ENCODE data around the gene COL8A1. TPM values are rescaled to one million over a fixed set of nuclear protein-coding genes. Genes with fewer than 3 reads are reported as not detected.

The COL8A1 gene
- total and polyA plus RNA-seq, 2 donors (not counting 1 experiment from before 2014, with no cell fraction given) = 0.12 TPM; not detected in 1

GRCh38 chr3:99724276-99724675, 85.9 kb downstream of the COL8A1 start:
- CTCF ChIA-PET = no interaction called here
- TF ChIP-seq EZH2 (IDR thresholded peaks at IDR 0.05; ENCODE audit: borderline replicate concordance, insufficient read depth, low read depth, low read length, poor library complexity, severe bottlenecking) = no peak
- no peak for TF ChIP-seq CTCF (IDR thresholded peaks at IDR 0.05)
- H3K27ac Mint-ChIP-seq = no peak overlapping the region
- H3K36me3 ChIP-seq (replicated peaks in 1 of 2; ENCODE audit: control extremely low read depth in 1 of 2, control insufficient read depth in 1 of 2, extremely low read depth in 1 of 2, insufficient read depth in 2 of 2, low read length in 1 of 2) = no peaks in the 10 kb centered on the region
- H3K27ac ChIP-seq (ENCODE audit: low read length in 2 of 2) = no peak overlapping the region
- H3K4me1 Mint-ChIP-seq = no peaks in the 10 kb centered on the region
- no peak overlapping the region for H3K4me2 ChIP-seq (replicated peaks; ENCODE audit: low read depth, low read length, poor library complexity, severe bottlenecking)
- 50% methylated on average over 1 of the region's 1 CpG for WGBS (ENCODE audit: insufficient coverage)
- no peaks in the 10 kb centered on the region for H3K9me3 Mint-ChIP-seq (ENCODE audit: insufficient read depth)
- no peak overlapping the region for H3K4me3 ChIP-seq (ENCODE audit: control extremely low read depth in 1 of 5, extremely low read depth in 1 of 5, insufficient read depth in 1 of 5, low read depth in 2 of 5, low read length in 4 of 5)
- no peaks in the 10 kb centered on the region for H3K79me2 ChIP-seq (ENCODE audit: control insufficient read depth, insufficient read depth, low read length)
- POLR2A ChIA-PET = no interaction called here
- no peak overlapping the region for H3K4me3 Mint-ChIP-seq
- no peaks in the 10 kb centered on the region for H4K20me1 ChIP-seq (ENCODE audit: control insufficient read depth, insufficient read depth, low read length, poor library complexity, severe bottlenecking)
- H3K27me3 ChIP-seq (replicated peaks in 1 of 4; ENCODE audit: control extremely low read depth in 1 of 4, control insufficient read depth in 3 of 4, insufficient read depth in 4 of 4, low read length in 3 of 4) = no peaks in the 10 kb centered on the region
- peaks cover 4% of the 10 kb centered on the region for H3K27me3 Mint-ChIP-seq
- intact Hi-C loops (cut with micrococcal nuclease) = no loop called here
- ATAC-seq (ENCODE audit: low read depth) (no peak), DNase-seq (no peak)
- H2AFZ ChIP-seq (ENCODE audit: insufficient read depth, low read depth, low read length, poor library complexity, severe bottlenecking) = no peak overlapping the region
- H3K4me1 ChIP-seq (ENCODE audit: control insufficient read depth in 2 of 2, insufficient read depth in 2 of 2, low read length in 2 of 2) = no peaks in the 10 kb centered on the region
- no peaks in the 10 kb centered on the region for H3K9me3 ChIP-seq (ENCODE audit: control extremely low read depth in 1 of 3, control insufficient read depth in 2 of 3, insufficient read depth in 1 of 3, low read length in 2 of 3)
- H3K9ac ChIP-seq (ENCODE audit: low read length) = no peak overlapping the region

DNA sequence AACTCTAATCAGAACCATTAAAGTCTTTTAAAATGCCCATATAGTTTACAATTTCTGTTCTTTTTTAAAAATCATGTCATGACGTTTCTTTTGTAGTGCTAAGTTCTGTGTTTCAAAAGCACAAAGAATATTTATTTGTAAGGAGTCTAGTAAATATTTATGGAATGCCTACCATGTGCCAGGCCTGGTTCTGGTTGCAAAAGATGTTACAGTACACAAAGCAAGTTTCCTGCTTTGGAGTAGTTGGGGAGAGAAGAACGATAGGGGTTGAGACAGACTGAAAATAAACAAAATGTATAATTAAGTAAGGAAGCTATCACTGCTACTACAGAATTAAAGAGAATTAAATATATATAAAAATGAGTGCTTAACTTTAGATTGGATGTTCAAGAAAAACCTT, 92.5 kb downstream of the COL8A1 start:
- H3K27me3 ChIP-seq (replicated peaks in 1 of 4; ENCODE audit: control extremely low read depth in 1 of 4, control insufficient read depth in 3 of 4, insufficient read depth in 4 of 4, low read length in 3 of 4) = no peaks in the 10 kb centered on the region
- Mint-ChIP-seq H3K4me3 (no peak overlapping the region), H3K4me1 (no peaks in the 10 kb centered on the region), H3K27ac (no peak overlapping the region), H3K27me3 (no peaks in the 10 kb centered on the region), H3K9me3 (ENCODE audit: insufficient read depth) (no peaks in the 10 kb centered on the region)
- ATAC-seq (ENCODE audit: low read depth) (no peak), DNase-seq (no peak)
- ChIA-PET CTCF (no interaction called here), POLR2A (no interaction called here)
- H3K4me1 ChIP-seq (ENCODE audit: control insufficient read depth in 2 of 2, insufficient read depth in 2 of 2, low read length in 2 of 2) = no peaks in the 10 kb centered on the region
- TF ChIP-seq EZH2 (IDR thresholded peaks at IDR 0.05; ENCODE audit: borderline replicate concordance, insufficient read depth, low read depth, low read length, poor library complexity, severe bottlenecking) = no peak
- no peak for TF ChIP-seq CTCF (IDR thresholded peaks at IDR 0.05)
- H3K9ac ChIP-seq (ENCODE audit: low read length) = no peak overlapping the region
- H3K36me3 ChIP-seq (replicated peaks in 1 of 2; ENCODE audit: control extremely low read depth in 1 of 2, control insufficient read depth in 1 of 2, extremely low read depth in 1 of 2, insufficient read depth in 2 of 2, low read length in 1 of 2) = no peaks in the 10 kb centered on the region
- H4K20me1 ChIP-seq (ENCODE audit: control insufficient read depth, insufficient read depth, low read length, poor library complexity, severe bottlenecking) = no peaks in the 10 kb centered on the region
- no peaks in the 10 kb centered on the region for H3K79me2 ChIP-seq (ENCODE audit: control insufficient read depth, insufficient read depth, low read length)
- H2AFZ ChIP-seq (ENCODE audit: insufficient read depth, low read depth, low read length, poor library complexity, severe bottlenecking) = no peak overlapping the region
- peaks cover 0 to 2% (median 0%) of the 10 kb centered on the region in 3 donors for H3K9me3 ChIP-seq (ENCODE audit: control extremely low read depth in 1 of 3, control insufficient read depth in 2 of 3, insufficient read depth in 1 of 3, low read length in 2 of 3)
- H3K27ac ChIP-seq (ENCODE audit: low read length in 2 of 2) = no peak overlapping the region
- WGBS (ENCODE audit: insufficient coverage) = no CpG with 5 or more reads among the region's 2 CpGs
- intact Hi-C loops (cut with micrococcal nuclease) = no loop called here
- no peak overlapping the region for H3K4me3 ChIP-seq (ENCODE audit: control extremely low read depth in 1 of 5, extremely low read depth in 1 of 5, insufficient read depth in 1 of 5, low read depth in 2 of 5, low read length in 4 of 5)
- H3K4me2 ChIP-seq (replicated peaks; ENCODE audit: low read depth, low read length, poor library complexity, severe bottlenecking) = no peak overlapping the region
